Osteocyte (in vitro differentiated cells): ENCODE data around the gene MCRIP2. TPM values are rescaled to one million over a fixed set of nuclear protein-coding genes. Genes with fewer than 3 reads are reported as not detected.

Source experiments
- DNase-seq: peaks from one replicate; pipeline ENCODE4 v3.0.0; 2021; ENCODE audit warnings: mixed read lengths; ENCODE audit not compliant: unreplicated experiment; ENCODE audit errors: extremely low spot score
- H3K27ac Mint-ChIP-seq: one replicate; pipeline ENCODE4 v1.8.0; 2021; ENCODE audit warnings: mild to moderate bottlenecking, mixed read lengths; ENCODE audit not compliant: unreplicated experiment
- H3K27me3 Mint-ChIP-seq: one replicate; pipeline ENCODE4 v1.8.0; 2021; ENCODE audit warnings: mixed read lengths; ENCODE audit not compliant: unreplicated experiment
- H3K36me3 Mint-ChIP-seq: one replicate; pipeline ENCODE4 v1.8.0; 2021; ENCODE audit warnings: mixed read lengths; ENCODE audit not compliant: unreplicated experiment
- H3K4me1 Mint-ChIP-seq: one replicate; pipeline ENCODE4 v1.8.0; 2021; ENCODE audit warnings: mixed read lengths; ENCODE audit not compliant: unreplicated experiment
- H3K4me3 Mint-ChIP-seq: one replicate; pipeline ENCODE4 v1.8.0; 2021; ENCODE audit warnings: mild to moderate bottlenecking, moderate library complexity, mixed read lengths; ENCODE audit not compliant: unreplicated experiment
- H3K9me3 Mint-ChIP-seq: one replicate; pipeline ENCODE4 v1.8.0; 2021; ENCODE audit warnings: mixed read lengths; ENCODE audit not compliant: unreplicated experiment
- CTCF ChIP-seq: fragments of 200-600 bp; sonication (generic); IDR thresholded peaks from 2 replicates; pipeline ENCODE4 v1.5.0; 2021; ENCODE audit warnings: antibody characterized with exemption, mild to moderate bottlenecking, moderate library complexity
- total RNA-seq: library from RNA; stranded (reverse); gene quantifications from 2 replicates; pipeline ENCODE4 v1.2.1, GENCODE V29; 2021

MCRIP2 gene
- total RNA-seq, 1 donor from 2014 or later: 11.3 TPM

GRCh38 chr16:678858-679813 is 37.5 kb downstream of the MCRIP2 start:
- TF ChIP-seq CTCF: no peak
- Mint-ChIP-seq H3K4me3 (peak overlapping the region; percentile 77), H3K27me3 (no peaks in the 10 kb centered on the region), H3K27ac (peak overlapping the region; percentile 88), H3K9me3 (no peaks in the 10 kb centered on the region), H3K4me1 (peaks cover 28% of the 10 kb centered on the region), H3K36me3 (peaks cover 11% of the 10 kb centered on the region)
- no peak for DNase-seq

GRCh38 chr16:679814-680624 is 38.4 kb downstream of the MCRIP2 start, which contains the start of gene STUB1:
Gene STUB1, plus strand, starts transcription at chr16:680410. Its CDS starts 116 bp downstream, at chr16:680526.
- H3K27ac Mint-ChIP-seq: peak within 1 kb of the TSS; percentile 88
- peak; percentile 97 for DNase-seq
- peaks cover 24% of the 10 kb centered on the region for H3K4me1 Mint-ChIP-seq
- no peaks in the 10 kb centered on the region for H3K9me3 Mint-ChIP-seq
- TF ChIP-seq CTCF: no peak
- no peaks in the 10 kb centered on the region for H3K27me3 Mint-ChIP-seq
- peak within 1 kb of the TSS; percentile 81 for H3K4me3 Mint-ChIP-seq
- H3K36me3 Mint-ChIP-seq: peaks cover 11% of the 10 kb centered on the region

GRCh38 chr16:680625-680945 is 39.0 kb downstream of the MCRIP2 start:
- peaks cover 21% of the 10 kb centered on the region for H3K4me1 Mint-ChIP-seq
- peaks cover 11% of the 10 kb centered on the region for H3K36me3 Mint-ChIP-seq
- no peak for TF ChIP-seq CTCF
- H3K27ac Mint-ChIP-seq: peak overlapping the region; percentile 72
- DNase-seq: no peak
- H3K9me3 Mint-ChIP-seq: no peaks in the 10 kb centered on the region
- H3K4me3 Mint-ChIP-seq: peak overlapping the region; percentile 81
- no peaks in the 10 kb centered on the region for H3K27me3 Mint-ChIP-seq

GRCh38 chr16:680967-681745 is 39.5 kb downstream of the MCRIP2 start:
- Mint-ChIP-seq H3K27me3 (no peaks in the 10 kb centered on the region), H3K27ac (peak overlapping the region; percentile 72), H3K4me1 (peaks cover 22% of the 10 kb centered on the region), H3K9me3 (no peaks in the 10 kb centered on the region), H3K4me3 (peak overlapping the region; percentile 81), H3K36me3 (peaks cover 13% of the 10 kb centered on the region)
- no peak for TF ChIP-seq CTCF
- DNase-seq: no peak
